H1 (cell line): ENCODE data around the gene ACTN4.

Experiments
- CHD2 ChIP-seq: IDR thresholded peaks from 2 replicates; pipeline ENCODE4 v1.6.1; 2012; ENCODE audit warnings: low read length, improper control_type of control experiment
- EP300 ChIP-seq, 2 experiments: IDR thresholded peaks; 1 replicate in 1 of 2; 2 replicates in 1 of 2; pipeline ENCODE4 v1.6.1; 2011 to 2012; ENCODE audit warnings: low read depth in 2 of 2, low read length in 2 of 2, mild to moderate bottlenecking in 2 of 2, borderline replicate concordance in 1 of 2, inconsistent platforms in 1 of 2, moderate library complexity in 1 of 2
- EZH2 ChIP-seq: fragments of 200-600 bp; sonication (generic); IDR thresholded peaks from 2 replicates; pipeline ENCODE4 v1.7.1; 2012; ENCODE audit warnings: low read depth, mild to moderate bottlenecking, moderate library complexity, low read length, inconsistent platforms; ENCODE audit not compliant: severe bottlenecking
- PHF8 ChIP-seq: fragments of 200-600 bp; sonication (generic); conservative IDR thresholded peaks from 2 replicates; pipeline ENCODE4 v1.7.1; 2012; ENCODE audit warnings: low read depth, mild to moderate bottlenecking, inconsistent platforms, low read length, moderate library complexity
- POLR2A ChIP-seq, 2 experiments: IDR thresholded peaks; 1 replicate in 1 of 2; 2 replicates in 1 of 2; pipeline ENCODE4 v1.6.1; 2011; ENCODE audit warnings: low read depth in 2 of 2, low read length in 2 of 2, mild to moderate bottlenecking in 2 of 2; ENCODE audit errors: control extremely low read depth in 1 of 2
- POLR2AphosphoS5 ChIP-seq: IDR thresholded peaks from 2 replicates; pipeline ENCODE4 v1.6.1; 2011; ENCODE audit warnings: low read depth, low read length
- RFX5 ChIP-seq: IDR thresholded peaks from 2 replicates; pipeline ENCODE4 v1.6.1; 2011; ENCODE audit warnings: low read depth, low read length, improper control_type of control experiment, borderline replicate concordance
- TAF1 ChIP-seq: IDR thresholded peaks from 2 replicates; pipeline ENCODE4 v1.6.1; 2011; ENCODE audit warnings: mild to moderate bottlenecking, low read depth, low read length
- TF ChIP-seq, protein P1 (sequence below), 3 experiments: IDR thresholded peaks; 1 replicate in 2 of 3; 2 replicates in 1 of 3; pipeline versions ENCODE4 v1.5.1 to v1.6.1; 2011; ENCODE audit warnings: low read length in 3 of 3, mild to moderate bottlenecking in 3 of 3, inconsistent platforms in 2 of 3, low read depth in 1 of 3, moderate library complexity in 1 of 3; ENCODE audit not compliant: insufficient read depth in 1 of 3; ENCODE audit errors: control extremely low read depth in 1 of 3

DNA sequence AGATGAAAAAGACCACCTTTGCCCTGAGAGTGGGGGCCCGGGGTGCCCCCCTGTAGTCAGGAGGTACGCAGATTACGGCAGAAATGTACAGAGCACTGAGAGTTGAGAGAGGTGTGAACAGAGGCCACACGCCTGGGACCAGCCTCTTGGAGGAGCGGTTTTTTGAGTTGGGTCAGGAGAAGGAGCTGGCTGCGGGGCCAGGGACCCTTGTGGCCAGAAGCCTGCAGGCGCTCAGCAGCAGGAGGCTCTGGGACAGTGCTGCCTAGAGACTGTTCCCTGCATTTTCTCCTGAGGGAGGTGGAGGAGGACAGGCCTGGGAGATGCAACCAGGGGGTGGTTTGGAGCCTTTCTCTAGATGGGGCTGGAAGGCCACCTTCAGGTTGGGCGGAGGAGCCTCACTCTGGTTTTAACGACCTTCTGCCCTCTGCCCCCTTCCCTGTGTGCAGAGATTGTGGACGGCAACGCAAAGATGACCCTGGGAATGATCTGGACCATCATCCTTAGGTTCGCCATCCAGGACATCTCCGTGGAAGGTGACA lies 57.1 kb downstream of the ACTN4 start:
- TF ChIP-seq, protein P1, sequence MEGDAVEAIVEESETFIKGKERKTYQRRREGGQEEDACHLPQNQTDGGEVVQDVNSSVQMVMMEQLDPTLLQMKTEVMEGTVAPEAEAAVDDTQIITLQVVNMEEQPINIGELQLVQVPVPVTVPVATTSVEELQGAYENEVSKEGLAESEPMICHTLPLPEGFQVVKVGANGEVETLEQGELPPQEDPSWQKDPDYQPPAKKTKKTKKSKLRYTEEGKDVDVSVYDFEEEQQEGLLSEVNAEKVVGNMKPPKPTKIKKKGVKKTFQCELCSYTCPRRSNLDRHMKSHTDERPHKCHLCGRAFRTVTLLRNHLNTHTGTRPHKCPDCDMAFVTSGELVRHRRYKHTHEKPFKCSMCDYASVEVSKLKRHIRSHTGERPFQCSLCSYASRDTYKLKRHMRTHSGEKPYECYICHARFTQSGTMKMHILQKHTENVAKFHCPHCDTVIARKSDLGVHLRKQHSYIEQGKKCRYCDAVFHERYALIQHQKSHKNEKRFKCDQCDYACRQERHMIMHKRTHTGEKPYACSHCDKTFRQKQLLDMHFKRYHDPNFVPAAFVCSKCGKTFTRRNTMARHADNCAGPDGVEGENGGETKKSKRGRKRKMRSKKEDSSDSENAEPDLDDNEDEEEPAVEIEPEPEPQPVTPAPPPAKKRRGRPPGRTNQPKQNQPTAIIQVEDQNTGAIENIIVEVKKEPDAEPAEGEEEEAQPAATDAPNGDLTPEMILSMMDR (IDR thresholded peaks at IDR 0.05; ENCODE audit: control extremely low read depth in 1 of 3, insufficient read depth in 1 of 3, low read depth in 1 of 3, low read length in 3 of 3) = peak in 1 of 3 experiments; percentile 16; a peak in 1 of 4 replicates
- TF ChIP-seq PHF8 (no peak), EZH2 (no peak), EP300 (IDR thresholded peaks at IDR 0.05; ENCODE audit: borderline replicate concordance in 1 of 2, low read depth in 2 of 2, low read length in 2 of 2) (no peak), TAF1 (no peak), CHD2 (no peak), RFX5 (no peak), POLR2AphosphoS5 (no peak), POLR2A (IDR thresholded peaks at IDR 0.05; ENCODE audit: control extremely low read depth in 1 of 2, low read depth in 2 of 2, low read length in 2 of 2) (no peak)
